IPS-NIHi11 (cell line): Measurements from ENCODE around the gene CBLC.
"Not testable (repeated sequence)": the region's sequence is repeated elsewhere in the genome, so short reads cannot be mapped to it uniquely, and the experiment has no call there.

ENCODE experiments used
- DNase-seq: peaks from one replicate; pipeline ENCODE4 v3.0.0; 2012; ENCODE audit warnings: mixed read lengths, low spot score

CBLC gene

GRCh38 chr19:44765033-44765948, 12.4 kb upstream of the CBLC start:
- no peak for DNase-seq

GRCh38 chr19:44765949-44766335, 11.7 kb upstream of the CBLC start:
- DNase-seq, result no peak

GRCh38 chr19:44767295-44768180, 10.2 kb upstream of the CBLC start:
- DNase-seq, result no peak

DNA sequence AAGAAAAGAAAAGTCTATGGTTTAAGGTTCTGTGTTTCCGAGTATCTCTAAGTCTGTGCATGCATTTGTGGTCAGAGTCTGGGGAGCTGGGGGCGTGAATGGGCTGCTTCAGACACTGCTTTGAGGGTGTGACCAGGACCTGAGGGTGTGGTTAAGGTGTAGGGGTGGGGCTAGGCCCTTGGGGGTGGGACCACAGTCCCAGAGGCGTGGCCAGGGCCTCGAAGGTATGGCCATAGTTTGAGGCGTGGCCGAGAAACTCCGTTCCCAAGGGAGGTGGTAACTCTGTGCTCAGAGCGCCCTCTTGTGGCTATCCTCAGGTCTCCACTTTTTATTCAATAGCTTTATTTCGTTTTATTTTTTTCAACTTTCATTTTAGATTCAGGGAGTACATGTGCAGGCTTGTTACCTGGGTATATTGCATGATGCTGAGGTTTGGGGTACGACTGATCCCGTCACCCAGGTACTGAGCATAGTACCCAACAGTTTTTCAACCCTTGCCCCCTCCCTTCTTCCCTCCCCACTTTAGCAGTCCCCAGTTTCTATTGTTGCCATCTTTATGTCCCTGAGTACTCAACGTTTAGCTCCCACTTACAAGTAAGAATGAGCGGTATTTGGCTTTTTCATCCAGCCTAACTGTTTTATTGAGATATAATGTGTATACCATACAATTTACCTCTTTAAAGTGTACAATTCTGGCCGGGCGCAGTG, 7.0 kb upstream of the CBLC start:
- DNase-seq, result peak; percentile 99

DNA sequence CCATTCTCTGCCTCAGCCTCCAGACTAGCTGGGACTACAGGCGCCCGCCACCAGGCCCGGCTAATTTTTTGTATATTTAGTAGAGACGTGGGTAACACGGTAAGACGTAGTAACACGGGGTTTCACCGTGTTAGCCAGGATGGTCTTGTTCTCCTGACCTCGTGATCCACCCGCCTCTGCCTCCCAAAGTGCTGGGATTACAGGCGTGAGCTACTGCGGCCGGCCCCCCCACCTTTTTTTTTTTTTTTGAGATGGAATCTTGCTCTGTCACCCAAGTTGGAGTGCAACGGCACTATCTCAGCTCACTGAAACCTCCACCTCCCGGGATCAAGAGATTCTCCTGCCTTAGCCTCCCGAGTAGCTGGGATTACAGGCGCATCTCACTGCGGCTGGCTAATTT, 5.5 kb upstream of the CBLC start:
- DNase-seq, result not testable (repeated sequence)

- no peak for DNase-seq
These were observed 4.7 kb upstream of the CBLC start for GRCh38 chr19:44772959-44773358.

DNA sequence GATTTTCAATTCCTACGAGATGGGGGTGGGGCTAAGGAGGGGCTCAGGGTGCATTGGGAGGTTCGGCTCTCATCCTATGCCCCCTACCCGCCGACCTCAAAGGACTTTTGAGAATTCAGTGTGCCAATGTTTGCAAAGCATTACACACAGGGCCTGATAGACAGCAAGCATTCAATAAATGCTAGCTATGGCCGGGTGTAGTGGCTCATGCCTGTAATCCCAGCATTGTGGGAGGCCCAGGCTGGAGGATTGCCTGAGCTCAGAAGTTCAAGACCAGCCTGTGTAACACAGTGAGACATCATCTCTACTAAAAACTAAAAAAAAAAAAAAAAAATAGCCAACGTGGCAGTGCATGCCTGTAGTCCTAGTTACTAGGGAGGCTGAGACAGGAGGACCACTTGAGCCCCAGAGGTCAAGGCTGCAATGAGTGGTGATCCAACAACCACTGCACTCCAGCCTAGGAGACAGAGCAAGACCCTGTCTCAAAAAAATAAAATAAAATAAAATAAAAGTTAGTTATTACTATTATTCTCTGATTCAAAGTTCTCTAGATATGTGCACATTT, 1.9 kb upstream of the CBLC start:
- no peak for DNase-seq

DNA sequence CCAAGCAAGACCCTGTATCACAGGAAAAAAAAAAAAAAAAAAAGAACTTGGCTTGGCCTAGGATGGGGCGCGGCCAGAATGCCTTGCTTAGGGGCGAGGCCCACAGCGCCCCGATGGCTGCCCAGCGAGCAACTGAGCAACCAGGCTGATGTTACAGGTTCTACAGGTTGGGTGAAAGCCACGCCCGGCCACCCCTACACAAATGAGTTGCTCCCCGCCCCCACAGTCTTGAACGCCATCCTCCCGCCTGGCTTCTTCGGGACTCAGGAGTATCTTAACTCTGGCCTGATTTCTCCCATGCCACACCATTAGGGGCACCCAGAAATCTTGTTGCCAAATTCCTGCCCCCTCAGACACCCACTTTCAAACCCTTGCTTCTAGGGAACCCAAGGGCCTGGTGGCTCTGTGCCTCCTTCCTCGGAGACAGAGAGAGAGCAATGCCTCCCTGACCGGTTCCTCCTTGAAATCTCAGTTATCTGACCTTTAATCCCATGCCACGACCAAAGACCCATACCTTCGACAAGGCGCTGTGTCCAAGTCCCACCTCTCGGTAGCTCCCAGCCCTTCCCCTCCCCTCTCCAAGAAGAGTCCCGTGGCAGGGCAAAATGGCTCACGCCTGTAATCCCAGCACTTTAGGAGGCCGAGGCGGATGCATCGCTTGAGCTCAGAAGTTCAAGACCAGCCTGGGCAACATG, 1.1 kb upstream of the CBLC start:
- peak; percentile 62 for DNase-seq

- no peak for DNase-seq
These were observed 1.5 kb downstream of the CBLC start for GRCh38 chr19:44779150-44779549.

- not testable (repeated sequence) for DNase-seq
These were observed 4.0 kb downstream of the CBLC start for GRCh38 chr19:44781694-44782093.

GRCh38 chr19:44782729-44783128, 5.0 kb downstream of the CBLC start:
- no peak for DNase-seq

- no peak for DNase-seq
These were observed 5.9 kb downstream of the CBLC start for GRCh38 chr19:44783545-44783944.

GRCh38 chr19:44785271-44785670, 7.6 kb downstream of the CBLC start:
- no peak for DNase-seq

DNA sequence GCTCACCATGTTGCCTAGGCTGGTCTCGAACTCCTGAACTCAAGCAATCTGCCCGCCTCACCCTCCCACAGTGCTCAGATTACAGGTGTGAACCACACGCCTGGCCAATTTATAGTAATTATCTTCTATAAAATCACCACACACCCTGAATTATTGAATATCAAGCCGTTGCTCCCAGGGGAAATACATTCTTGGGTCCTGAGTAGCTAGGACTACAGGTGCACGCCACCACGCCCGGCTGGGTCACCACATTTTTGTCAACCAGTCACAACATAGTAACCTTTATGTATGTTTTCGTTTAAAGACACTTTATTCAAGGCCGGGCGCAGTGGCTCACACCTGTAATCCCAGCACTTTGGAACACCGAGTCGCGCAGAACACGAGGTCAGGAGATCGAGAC, 8.3 kb downstream of the CBLC start:
- no peak for DNase-seq

GRCh38 chr19:44788971-44789370, 11.3 kb downstream of the CBLC start:
- DNase-seq, result no peak

DNA sequence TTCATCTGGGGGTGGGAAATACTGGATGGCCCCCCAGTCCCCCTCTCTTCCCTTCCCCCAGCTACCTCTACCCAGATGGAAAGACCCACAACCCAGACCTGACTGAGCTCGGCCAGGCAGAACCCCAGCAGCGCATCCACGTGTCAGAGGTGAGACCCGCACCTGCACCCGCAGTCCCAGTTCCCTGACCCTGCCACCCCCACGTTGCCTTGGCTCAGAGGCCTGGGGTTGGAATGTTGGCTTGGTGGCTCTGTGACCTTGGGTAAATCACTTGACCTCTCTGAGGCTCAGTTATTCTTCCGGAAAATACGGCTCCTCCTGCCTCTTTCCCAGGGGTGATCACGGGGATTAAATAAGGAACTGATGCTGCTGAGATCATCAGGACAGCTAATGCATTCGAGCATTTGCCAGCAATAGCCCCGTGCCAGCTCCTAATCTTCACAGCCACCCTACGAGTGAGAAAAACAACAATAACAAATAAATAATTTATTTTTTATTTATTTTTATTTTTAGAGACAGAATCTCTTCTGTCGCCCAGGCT, 12.3 kb downstream of the CBLC start:
- DNase-seq, result no peak

GRCh38 chr19:44792281-44792680, 14.6 kb downstream of the CBLC start:
- no peak for DNase-seq

- DNase-seq, result no peak
These were observed 16.9 kb downstream of the CBLC start for GRCh38 chr19:44794610-44795009.

DNA sequence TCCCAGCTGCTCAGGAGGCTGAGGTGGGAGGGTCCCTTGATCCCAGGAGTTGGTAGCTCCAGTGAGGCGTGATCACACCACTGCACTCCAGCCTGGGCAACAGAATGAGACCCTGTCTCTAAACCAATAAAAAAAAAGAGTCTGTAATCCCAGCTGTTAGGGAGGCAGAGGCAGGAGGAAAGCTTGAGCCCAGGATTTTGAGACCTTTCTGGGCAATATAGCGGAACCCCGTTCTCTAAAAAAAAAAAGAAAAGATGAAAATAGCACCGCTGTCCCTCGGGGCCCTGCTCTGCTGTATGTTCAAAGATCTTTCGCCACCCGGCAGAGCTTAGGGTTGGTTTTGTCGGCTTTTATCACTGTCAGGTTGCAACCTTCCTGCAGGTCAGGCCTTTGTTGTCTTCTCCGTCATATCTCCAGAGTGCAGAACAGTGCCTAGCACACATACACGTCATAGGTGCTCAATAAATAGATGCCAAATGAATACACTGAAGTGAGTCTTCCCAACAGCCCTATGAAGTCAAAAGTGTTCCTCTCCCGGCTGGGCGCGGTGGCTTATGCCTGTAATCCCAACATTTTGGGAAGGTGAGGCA, 17.8 kb downstream of the CBLC start:
- DNase-seq, result no peak

DNA sequence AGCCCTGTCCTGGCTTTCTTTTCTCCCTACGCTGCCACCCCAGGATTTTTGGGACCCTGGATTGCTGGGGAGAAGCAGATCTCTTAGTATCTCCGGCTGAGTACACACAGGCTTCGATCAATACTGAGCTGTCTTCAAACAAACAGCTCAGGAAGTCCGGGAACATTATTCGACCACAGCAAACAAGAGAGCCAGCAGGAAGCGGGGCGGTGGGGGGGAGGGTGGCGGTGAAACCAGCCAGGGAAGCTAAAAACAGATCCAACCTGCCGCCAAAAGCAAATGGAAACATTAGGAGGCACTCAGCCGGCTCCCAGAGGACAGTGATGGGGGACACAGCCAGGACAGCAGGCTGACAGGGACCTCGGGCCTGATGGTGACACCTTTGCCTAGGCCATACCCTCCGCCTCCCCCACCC, 19.0 kb downstream of the CBLC start:
- peak; percentile 57 for DNase-seq
